Stimulated activated naive CD4-positive, alpha-beta T cell treated with Interleukin-2 at 50 U/mL for 16 hours (primary cell): ENCODE data around the gene MIPOL1.
"Not testable (repeated sequence)": the region's sequence is repeated elsewhere in the genome, so short reads cannot be mapped to it uniquely, and the experiment has no call there.

Source experiments
- DNase-seq: peaks from one replicate; lab custom pipeline; 2025; lab: John Stamatoyannopoulos, UW

MIPOL1 gene

GRCh38 chr14:37187294-37187693 is 10.4 kb upstream of the MIPOL1 start:
- DNase-seq = no peak

GRCh38 chr14:37187840-37188577 is 9.7 kb upstream of the MIPOL1 start:
- DNase-seq = not testable (repeated sequence)

- DNase-seq = not testable (repeated sequence)
Measured at GRCh38 chr14:37189733-37190132, 8.0 kb upstream of the MIPOL1 start.

GRCh38 chr14:37194698-37195097 is 3.0 kb upstream of the MIPOL1 start:
- no peak for DNase-seq

GRCh38 chr14:37195327-37195726 is 2.4 kb upstream of the MIPOL1 start:
- DNase-seq = no peak

GRCh38 chr14:37196604-37197420 is 925 bp upstream of the MIPOL1 start:
- no peak for DNase-seq

- no peak for DNase-seq
Measured at GRCh38 chr14:37198273-37198598, 499 bp downstream of the MIPOL1 start.

- no peak for DNase-seq
Measured at GRCh38 chr14:37198907-37199306, 1.2 kb downstream of the MIPOL1 start.

- DNase-seq = no peak
Measured at GRCh38 chr14:37201724-37202123, 4.0 kb downstream of the MIPOL1 start.

- no peak for DNase-seq
Measured at GRCh38 chr14:37202265-37202664, 4.5 kb downstream of the MIPOL1 start.

GRCh38 chr14:37202812-37203211 is 5.1 kb downstream of the MIPOL1 start:
- DNase-seq = no peak

GRCh38 chr14:37203423-37203822 is 5.7 kb downstream of the MIPOL1 start:
- no peak for DNase-seq

- not testable (repeated sequence) for DNase-seq
Measured at GRCh38 chr14:37205623-37206605, 8.2 kb downstream of the MIPOL1 start.

GRCh38 chr14:37209617-37210016 is 11.9 kb downstream of the MIPOL1 start:
- not testable (repeated sequence) for DNase-seq

- DNase-seq = no peak
Measured at GRCh38 chr14:37210448-37210847, 12.7 kb downstream of the MIPOL1 start.

- DNase-seq = no peak
Measured at GRCh38 chr14:37213016-37213415, 15.3 kb downstream of the MIPOL1 start.

GRCh38 chr14:37215345-37215744 is 17.6 kb downstream of the MIPOL1 start:
- no peak for DNase-seq

GRCh38 chr14:37221073-37221472 is 23.3 kb downstream of the MIPOL1 start:
- DNase-seq = no peak

GRCh38 chr14:37223947-37224474 is 26.3 kb downstream of the MIPOL1 start:
- no peak for DNase-seq

GRCh38 chr14:37225668-37226067 is 27.9 kb downstream of the MIPOL1 start:
- not testable (repeated sequence) for DNase-seq

- DNase-seq = no peak
Measured at GRCh38 chr14:37230551-37231194, 32.9 kb downstream of the MIPOL1 start.
